ENCODE results near the gene BHLHE40. TPM values are rescaled to one million over a fixed set of nuclear protein-coding genes. Genes with fewer than 3 reads are reported as not detected.

The BHLHE40 gene
- total and polyA plus RNA-seq, 2 of the 13 experiments (the other 11 are each of a cell fraction or from before 2014, with no cell fraction given): 1.8 to 51.0 TPM

- TF ChIP-seq ZNF251 (CRISPR knock-in tag; IDR thresholded peaks at IDR 0.05): no peak
- TF ChIP-seq, protein P1, sequence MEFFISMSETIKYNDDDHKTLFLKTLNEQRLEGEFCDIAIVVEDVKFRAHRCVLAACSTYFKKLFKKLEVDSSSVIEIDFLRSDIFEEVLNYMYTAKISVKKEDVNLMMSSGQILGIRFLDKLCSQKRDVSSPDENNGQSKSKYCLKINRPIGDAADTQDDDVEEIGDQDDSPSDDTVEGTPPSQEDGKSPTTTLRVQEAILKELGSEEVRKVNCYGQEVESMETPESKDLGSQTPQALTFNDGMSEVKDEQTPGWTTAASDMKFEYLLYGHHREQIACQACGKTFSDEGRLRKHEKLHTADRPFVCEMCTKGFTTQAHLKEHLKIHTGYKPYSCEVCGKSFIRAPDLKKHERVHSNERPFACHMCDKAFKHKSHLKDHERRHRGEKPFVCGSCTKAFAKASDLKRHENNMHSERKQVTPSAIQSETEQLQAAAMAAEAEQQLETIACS (CRISPR knock-in tag; IDR thresholded peaks at IDR 0.05): no peak
- peak; percentile 94; the same call in 1 of the 2 replicates for TF ChIP-seq ZNF839 (CRISPR knock-in tag; IDR thresholded peaks at IDR 0.05; ENCODE audit: borderline replicate concordance)
- TF ChIP-seq AFF4 (CRISPR knock-in tag; IDR thresholded peaks at IDR 0.05): no peak
- no peak for TF ChIP-seq SRSF9 (IDR thresholded peaks at IDR 0.05; ENCODE audit: borderline replicate concordance, insufficient read depth, low read depth, low read length, poor library complexity, severe bottlenecking)
- TF ChIP-seq ZNF34 (CRISPR knock-in tag; IDR thresholded peaks at IDR 0.05; ENCODE audit: borderline replicate concordance): peak; percentile 98; the same call in 1 of the 2 replicates
- TF ChIP-seq ZGPAT (CRISPR knock-in tag; IDR thresholded peaks at IDR 0.05): peak; percentile 100
- TF ChIP-seq MXD4 (CRISPR knock-in tag; IDR thresholded peaks at IDR 0.05): peak; percentile 94
- TF ChIP-seq, protein P2, sequence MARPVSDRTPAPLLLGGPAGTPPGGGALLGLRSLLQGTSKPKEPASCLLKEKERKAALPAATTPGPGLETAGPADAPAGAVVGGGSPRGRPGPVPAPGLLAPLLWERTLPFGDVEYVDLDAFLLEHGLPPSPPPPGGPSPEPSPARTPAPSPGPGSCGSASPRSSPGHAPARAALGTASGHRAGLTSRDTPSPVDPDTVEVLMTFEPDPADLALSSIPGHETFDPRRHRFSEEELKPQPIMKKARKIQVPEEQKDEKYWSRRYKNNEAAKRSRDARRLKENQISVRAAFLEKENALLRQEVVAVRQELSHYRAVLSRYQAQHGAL (CRISPR knock-in tag; IDR thresholded peaks at IDR 0.05; ENCODE audit: not compliant biosample characterization): no peak
- no peak for TF ChIP-seq U2AF2 (IDR thresholded peaks at IDR 0.05; ENCODE audit: low read depth, low read length)
- peak; percentile 30; the same call in 1 of the 2 replicates for TF ChIP-seq ZNF446 (CRISPR knock-in tag; IDR thresholded peaks at IDR 0.05)
- peak; percentile 97 for TF ChIP-seq ZNF556 (CRISPR knock-in tag; IDR thresholded peaks at IDR 0.05; ENCODE audit: borderline replicate concordance)
- TF ChIP-seq CBX5 (CRISPR knock-in tag; IDR thresholded peaks at IDR 0.05; ENCODE audit: borderline replicate concordance): peak; percentile 97; the same call in 1 of the 2 replicates
- no peak for TF ChIP-seq ZNF326 (CRISPR knock-in tag; IDR thresholded peaks at IDR 0.05; ENCODE audit: borderline replicate concordance)
- no peak for TF ChIP-seq FIP1L1 (IDR thresholded peaks at IDR 0.05; ENCODE audit: borderline replicate concordance, insufficient read depth, low read depth, low read length)
- TF ChIP-seq RFX3 (CRISPR knock-in tag; IDR thresholded peaks at IDR 0.05): no peak
- peak; percentile 99 for TF ChIP-seq TCF7 (IDR thresholded peaks at IDR 0.05; ENCODE audit: low read depth)
- TF ChIP-seq ZNF713 (CRISPR knock-in tag; IDR thresholded peaks at IDR 0.05): peak; percentile 85; the same call in 1 of the 2 replicates
- peak; percentile 94 for TF ChIP-seq CREM (IDR thresholded peaks at IDR 0.05)
- peak; percentile 62; the same call in 1 of the 2 replicates for TF ChIP-seq CREM (CRISPR knock-in tag; IDR thresholded peaks at IDR 0.05)
- TF ChIP-seq TOE1 (CRISPR knock-in tag; IDR thresholded peaks at IDR 0.05): no peak
- no peak for TF ChIP-seq NBN (conservative IDR thresholded peaks at IDR 0.05)
- no peak for TF ChIP-seq ZNF780A (CRISPR knock-in tag; IDR thresholded peaks at IDR 0.05)
- TF ChIP-seq HMG20A (CRISPR knock-in tag; IDR thresholded peaks at IDR 0.05; ENCODE audit: borderline replicate concordance): peak; percentile 98
Measured at GRCh38 chr3:4986782-4987537, 7.7 kb downstream of the BHLHE40 start (continued).
